Measurements from ENCODE around the gene OVAAL.

Gene OVAAL

DNA sequence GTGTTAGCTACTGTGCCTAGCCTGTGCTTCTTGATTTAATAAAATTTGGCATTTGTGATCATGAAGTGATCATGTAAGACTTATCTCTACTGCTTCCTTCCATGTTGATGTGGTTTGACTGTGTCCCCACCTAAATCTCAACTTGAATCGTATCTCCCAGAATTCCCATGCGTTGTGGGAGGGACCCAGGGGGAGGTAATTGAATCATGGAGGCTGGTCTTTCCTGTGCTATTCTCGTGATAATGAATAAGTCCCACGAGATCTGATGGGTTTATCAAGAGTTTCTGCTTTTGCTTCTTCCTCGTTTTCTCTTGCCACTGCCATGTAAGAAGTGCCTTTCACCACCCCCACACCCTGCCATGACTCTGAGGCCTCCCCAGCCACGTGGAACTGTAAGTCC is at the start of gene OVAAL:
Gene OVAAL (plus strand): TSS at position 301 of the 400 bp plus-strand sequence.
- DNase-seq: no peak

DNA sequence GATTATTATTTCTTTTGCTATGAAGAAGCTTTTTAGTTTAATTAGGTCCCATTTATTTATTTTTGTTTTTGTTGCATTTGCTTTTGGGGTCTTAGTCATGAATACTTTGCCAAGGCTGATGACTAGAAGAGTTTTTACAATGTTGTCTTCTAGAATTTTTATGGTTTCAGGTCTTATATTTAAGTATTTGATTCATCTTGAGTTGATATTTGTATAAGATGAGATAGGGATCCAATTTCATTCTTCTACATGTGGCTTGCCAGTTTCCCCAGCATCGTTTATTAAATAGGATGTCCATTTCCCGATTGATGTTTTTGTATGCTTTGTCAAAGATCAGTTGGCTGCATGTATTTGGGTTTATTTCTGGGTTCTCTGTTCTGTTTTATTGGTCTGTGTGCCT is 47.9 kb upstream of the OVAAL start:
- no peak for DNase-seq

DNA sequence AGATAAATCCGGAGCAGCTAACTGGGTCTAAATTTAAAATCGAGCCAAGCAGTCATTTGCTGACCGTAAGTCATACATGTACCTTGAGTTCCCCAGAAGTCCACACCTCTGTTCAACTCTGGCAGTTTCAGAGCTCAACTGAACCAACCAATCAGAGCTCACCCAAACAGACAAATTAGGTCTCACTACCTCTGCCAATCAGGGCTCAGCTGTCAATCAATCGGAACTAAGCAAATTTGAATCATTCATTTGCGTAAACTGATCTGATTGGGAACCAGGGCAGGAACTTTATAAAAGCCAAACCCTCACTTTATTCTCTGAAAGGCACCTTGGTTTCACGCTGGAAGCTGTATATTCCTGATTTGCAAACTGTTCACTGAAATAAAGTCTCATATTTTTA is 45.2 kb upstream of the OVAAL start:
- DNase-seq: no peak

DNA sequence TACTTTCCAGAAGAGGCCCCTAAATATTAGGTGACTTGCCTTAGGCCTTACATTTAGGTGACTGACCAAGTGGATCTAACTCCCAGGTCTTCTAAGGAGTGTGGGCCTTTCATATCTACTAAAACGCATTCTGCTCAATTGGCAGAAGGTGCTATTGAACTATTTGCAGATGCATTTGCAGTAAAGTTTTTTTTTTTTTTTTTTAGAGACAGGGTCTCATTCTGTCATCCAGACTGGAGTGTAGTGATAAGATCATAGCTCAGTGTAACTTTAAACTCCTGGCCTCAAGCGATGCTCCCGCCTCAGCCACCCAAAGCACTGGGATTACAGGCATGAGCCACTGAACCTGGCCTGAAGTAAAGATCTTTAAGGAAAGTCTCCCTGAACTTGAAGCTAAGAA is 43.4 kb upstream of the OVAAL start:
- DNase-seq: no peak

DNA sequence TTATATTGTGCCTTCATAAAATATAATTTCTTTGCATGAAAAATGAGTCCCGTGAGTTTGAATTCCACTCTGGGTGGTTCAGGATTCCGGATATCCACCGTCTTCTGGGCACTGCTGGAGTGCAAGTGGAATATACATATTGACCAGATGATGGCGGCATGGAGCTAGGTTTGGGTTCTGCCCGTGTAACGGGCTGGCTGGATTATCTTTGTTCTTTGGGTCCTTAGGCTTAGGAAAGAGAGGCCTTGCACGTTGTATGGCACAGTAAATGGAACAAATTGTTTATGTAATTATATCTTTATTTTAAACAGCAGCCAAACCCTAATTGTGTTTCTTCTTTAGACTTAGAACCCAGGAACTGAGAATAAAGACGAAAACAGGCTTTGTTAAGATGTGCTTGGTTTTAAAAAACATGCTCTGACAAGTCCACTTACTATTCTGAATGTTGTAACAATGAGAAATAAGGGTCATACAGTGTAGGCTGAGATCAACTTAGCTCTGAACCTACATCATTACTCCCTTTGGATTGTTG is 42.8 kb upstream of the OVAAL start:
- DNase-seq: peak; percentile 47

DNA sequence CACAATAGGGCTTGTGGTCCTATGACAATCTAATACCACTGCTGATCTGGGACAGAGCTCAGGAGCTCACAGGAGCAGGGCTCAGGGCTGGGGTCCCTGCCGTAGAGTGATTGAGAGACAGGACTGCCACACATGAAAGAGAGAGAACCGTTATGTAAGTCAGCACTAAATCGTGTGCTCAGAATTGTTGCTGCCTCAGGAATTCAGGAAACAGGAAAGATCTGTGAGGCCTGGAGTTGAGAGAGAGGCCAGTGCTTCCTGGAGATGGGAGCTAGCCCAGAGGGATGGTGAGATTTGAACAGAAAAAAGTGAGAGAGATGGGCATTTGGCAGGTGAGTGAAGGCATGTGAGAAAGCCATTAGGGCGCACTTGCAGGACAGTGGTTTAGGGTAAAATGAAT is 38.9 kb upstream of the OVAAL start:
- DNase-seq: no peak

DNA sequence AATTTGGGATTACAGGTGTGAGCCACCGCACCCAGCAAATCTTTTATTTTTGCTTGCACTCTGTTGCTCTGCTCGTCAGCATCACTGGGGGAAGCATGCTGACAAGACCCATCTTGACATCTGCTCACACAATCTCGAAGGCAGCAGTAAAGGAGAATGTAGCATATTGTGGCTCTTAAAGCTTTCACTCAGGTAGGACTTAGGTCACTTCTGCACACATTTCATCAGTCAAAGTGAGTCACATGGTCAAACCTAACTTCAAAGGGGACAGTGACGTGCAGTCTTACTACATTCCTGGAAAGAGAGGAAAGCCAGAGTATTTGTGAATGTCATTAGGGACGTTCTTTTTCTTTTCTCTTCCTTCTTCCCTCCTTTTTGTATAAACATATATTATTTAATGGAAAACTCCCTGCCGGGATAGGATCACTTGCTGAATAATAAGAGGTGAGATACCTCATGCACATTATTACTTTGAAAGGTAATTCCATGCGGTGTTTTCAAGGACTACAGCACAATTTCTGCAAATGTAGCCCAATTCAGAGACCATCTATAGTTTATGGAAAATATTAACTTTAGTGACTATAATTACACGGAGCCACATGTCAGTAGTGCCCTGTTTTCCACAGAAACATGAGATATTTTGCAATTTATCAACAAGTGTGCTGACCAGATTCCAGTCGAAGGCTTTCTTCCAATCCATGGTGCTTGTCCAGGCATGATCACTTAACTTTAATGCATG is 37.1 kb upstream of the OVAAL start:
- no peak for DNase-seq

DNA sequence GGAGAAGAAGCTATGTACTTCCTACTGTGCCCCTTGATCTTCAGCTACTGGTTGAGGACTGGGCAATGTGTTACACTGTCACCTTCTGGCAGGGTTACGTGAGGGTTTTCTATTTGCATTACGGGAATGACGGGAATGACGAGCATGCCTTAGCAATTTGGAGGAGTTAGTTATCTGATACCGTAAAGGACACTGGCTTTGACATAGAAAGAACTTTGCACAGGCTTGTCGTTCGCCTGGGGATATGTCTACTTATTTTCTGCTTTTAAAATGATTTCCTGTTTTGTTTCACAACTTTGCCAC is 36.6 kb upstream of the OVAAL start:
- DNase-seq: no peak

DNA sequence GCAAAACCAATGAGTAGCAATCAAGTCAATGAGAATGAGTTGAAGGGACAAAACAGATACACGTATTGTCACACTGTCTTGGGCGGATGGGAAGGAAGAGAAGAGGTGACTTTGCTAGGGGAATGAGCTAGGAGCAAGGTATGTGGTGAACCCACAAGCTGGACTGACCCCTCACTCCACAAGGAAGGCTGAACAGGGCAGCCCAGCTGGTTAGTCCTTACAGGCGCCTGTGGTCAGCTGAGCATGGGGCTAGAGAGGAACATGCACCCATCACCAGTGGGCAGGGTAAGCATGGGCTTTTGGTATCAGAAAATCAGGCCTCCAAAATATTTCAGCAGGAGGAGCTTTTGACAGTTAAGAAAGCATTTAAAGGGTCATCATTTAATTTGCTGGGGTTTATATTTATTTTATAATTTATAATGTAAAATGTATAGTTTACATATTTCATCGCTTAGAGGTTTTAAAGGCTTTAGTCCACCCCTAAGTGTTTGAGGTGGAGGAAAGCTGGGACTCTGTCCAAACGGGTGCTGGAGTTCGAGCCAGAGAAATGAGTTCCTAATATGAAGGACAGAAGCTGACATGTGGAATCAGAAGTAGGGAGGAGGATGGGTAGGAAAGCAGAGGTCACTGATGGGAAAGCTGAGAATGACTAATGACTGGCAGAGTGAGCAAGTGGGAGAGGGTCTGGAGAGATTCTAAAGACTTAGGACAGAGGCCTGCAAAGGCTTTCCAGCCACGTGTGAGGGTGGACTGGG is 34.4 kb upstream of the OVAAL start:
- DNase-seq: no peak

DNA sequence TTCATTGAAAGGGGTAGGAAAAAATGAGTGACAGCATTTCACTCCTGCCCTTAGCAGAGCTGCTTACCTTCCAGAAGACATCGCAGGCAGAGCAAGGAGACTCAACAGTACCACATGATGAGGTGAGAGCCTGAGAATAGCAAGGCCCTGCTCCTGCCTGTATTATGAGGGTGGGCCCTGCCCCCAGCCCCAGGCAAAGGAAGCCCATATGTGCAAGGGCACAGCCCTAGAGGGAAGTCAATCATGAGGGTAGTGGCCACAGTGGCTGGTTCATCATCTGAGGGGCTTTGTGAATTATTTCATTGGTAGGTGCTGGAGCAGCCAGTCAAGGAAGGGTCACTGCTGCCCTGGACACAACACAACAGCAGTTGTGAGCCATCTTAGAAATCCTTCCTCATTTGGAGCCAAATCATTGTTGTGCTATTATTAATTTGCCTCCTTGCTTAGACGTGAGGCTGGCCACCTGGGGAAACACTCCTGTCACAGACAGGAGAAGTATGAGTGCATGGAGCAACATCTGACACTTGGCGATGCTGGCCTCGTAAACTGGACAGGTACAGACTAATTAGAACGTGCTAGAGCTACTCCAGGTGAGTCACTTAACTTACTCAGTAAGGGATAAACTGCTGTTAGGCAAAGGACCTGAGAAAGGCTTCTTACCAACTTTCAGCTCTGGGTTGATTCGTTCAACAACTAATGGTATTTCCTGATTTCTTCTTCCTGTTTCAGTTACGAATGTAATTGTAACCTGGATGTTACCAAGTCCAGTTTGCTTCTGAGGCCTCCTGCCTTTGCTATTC is 33.6 kb upstream of the OVAAL start:
- no peak for DNase-seq

DNA sequence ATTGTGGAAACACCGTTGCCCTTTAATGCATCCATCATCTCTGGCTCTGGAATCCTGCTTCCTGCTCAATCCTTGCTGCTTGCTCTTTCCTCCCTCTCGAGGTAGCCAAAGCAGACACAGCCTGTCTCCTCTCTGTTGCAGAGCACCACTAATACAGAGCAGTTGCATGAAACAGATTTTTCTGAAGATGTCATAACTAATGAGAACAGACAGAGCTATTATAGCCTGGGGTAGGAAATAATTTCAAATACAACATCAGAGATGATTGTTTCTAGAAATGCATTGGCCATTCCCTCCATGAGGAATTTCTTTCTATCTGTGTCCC is 33.1 kb upstream of the OVAAL start:
- no peak for DNase-seq

DNA sequence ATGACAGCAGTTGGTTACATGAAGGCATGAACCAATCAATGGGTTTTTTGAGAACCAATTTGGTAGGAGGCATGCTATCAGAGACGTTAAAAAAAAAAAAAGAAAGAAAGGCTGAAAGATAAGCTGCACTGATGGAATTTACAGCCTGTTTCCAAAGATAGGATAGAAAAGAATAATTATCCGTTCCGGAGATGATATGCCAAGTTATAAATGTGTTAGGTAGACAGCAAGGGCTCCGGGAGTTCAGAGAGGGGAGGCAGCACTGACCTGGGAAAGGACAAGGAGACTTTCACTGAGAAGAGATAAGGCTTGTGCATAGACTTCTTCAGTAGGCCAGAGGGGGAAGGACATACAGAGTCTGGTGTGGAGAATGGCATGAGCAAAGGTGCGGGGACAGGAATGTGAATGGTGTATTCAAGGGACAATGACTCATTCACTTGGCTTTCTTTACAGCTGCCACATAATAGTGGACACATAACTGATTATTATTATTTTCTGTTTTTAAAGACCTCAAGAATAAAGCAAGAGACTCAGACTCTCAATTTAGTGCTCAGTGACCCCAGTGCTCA is 31.6 kb upstream of the OVAAL start:
- no peak for DNase-seq

DNA sequence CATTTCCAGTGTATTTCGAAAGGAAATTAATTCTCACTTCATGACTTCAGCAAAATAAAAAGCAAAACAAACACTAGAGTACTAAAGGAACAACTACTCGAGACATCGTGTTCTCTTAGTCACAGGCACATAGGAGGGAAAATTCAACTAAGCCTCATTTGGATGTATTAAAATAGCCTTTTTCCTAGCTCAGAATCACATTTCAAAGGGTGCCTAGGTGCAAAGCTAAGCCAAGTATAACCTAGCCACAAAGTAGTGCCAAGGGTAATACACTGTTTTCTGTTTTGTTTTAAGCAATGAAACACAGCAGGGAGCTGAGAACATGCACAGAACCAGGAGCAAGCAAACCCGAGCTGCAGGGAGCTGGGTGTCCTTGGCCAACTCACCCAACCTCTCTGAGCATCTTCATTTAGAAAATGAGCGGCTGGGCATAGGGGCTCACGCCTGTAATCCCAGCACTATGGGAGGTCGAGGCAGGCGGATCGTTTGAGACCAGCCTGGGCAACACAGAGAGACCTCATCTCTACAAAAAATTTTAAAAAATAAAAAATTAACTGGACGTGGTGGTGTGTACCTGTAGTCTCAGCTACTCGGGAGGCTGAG is 29.8 kb upstream of the OVAAL start:
- DNase-seq: no peak

DNA sequence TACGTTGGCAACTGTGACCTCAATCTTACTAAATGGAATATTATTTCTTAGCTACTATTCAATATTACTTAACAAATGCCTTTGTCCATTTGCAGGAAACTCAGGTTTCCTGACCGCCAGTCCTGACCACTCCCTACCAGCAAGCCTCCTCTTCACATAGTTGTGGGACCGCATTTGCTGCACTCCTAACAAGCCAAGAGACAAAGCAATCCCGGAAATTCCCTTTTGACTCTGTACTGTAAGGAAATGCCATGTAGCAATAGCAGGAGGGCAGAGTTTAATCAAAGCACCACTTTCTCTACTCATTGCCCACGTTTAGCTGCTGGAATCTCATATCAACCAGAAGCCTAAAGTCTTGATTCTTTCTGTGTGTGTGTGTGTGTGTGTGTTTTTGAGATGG is 28.3 kb upstream of the OVAAL start:
- no peak for DNase-seq

DNA sequence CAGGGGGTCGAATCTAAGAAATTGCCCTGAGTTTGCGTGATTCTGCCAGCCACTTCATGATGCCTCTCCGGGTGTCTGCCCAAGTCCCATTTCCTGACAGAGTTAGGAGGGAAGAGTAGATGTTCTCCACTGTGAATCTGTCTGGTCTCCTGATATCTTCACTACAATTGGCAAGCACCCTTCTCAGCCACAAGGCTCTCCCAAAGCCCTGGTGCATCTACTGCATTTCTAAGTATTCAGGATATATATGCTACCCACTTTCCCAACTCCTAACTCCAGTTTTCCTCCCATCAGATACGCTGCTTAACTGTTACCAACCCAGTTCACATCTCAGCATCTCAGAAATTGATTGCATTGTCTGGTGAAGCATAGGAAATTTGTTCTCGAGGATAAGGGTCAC is 25.9 kb upstream of the OVAAL start:
- DNase-seq: no peak

DNA sequence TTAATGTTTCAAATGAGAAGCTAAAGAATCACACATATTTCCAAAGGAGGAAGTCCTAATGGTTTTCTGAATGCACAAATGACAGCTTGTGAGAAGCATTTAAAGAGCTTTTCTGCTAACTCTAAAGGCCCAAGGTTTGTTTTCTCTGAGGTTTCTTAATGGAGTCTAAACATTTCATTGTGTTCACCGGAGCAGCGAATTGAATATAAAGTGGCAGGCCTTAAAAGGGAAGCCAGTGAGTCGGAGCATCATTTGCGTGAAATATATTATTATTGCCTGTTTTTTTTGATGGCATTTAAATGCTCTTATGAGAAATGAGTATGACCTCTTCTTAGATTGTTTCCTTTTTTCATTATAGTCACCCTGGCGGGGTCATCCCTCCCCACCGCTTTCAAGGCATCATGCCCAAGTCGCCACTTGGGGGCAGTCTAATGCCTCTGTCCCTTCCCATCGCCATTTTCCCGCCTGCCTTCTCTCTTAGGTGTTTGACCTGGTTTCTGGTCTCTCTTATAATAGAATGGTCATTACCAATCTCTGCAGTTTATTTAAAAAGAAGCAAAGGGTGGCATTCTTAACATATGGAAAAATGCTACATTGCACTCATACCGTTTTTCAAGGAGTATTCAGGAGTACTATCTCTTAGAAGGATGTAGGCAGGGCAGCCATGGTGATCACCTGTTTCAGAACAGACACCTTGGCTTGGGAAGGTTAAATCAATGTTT is 25.3 kb upstream of the OVAAL start:
- DNase-seq: peak; percentile 54

DNA sequence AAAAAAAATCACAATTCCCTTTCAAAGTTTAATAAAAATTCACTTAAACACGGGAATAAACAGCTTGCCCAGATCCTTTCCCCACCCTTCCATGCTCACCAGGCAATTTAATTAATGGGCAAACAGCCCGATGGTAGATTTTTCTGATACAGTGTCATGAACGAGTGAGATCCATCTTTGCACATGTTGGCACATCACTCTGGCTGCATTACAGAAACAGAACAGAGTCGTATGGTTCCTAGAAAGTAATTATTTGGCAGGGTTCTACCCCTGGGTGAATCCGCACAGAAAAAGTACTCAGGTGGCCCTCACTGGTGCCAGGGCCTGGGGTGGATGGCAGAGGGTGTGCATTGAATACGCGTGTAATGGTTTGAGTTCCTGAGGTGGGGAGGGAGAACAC is 24.6 kb upstream of the OVAAL start:
- no peak for DNase-seq

DNA sequence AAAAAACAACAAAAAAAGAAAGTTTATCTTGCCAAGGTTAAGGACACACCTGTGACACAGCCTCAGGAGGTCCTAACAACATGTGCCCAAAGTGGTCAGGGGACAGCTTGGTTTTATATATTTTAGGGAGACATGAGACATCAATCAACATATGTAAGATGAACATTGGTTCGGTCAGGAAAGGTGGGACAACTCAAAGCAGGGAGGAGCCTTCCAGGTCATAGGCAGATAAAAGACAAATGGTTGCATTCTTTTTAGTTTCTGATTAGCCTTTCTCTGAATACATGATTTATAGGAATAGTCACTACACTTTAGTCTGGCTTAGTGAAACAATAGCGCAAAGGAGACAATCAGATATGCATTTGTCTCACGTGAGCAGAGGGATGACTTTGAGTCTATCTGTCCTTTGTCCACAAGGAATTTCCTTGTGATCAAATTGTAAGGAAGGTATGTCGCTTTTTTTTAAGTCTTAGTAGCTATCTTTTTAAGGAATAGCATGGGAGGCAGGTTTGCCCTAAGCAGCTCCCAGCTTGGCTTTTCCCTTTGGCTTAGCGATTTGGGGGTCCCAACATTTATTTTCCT is 23.3 kb upstream of the OVAAL start:
- no peak for DNase-seq

DNA sequence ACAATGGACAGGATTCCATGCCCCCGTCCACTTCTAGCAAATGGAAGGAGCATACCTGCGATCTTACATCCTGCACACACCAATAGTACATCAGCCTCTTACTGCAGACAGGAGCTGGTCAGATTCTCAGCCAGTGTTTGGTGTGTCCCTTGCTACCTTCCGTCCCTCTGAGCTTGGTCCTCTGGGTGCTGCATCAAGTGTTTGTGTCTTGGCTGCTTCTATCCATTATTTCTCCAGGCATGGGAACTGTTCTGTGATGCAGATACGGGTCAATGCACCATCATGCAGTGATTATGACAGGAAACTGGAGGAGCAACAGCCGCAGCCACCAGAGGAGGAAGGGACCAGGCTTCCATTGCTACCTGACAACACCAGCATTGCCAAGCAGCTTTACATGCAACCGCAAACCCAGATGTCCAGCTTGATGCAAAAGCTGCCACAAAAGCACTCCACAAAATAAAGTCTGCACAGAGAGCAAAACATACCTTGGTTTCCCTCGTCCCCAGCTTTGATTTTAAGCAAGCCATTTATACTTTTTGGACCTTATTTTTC is 21.9 kb upstream of the OVAAL start:
- DNase-seq: no peak

DNA sequence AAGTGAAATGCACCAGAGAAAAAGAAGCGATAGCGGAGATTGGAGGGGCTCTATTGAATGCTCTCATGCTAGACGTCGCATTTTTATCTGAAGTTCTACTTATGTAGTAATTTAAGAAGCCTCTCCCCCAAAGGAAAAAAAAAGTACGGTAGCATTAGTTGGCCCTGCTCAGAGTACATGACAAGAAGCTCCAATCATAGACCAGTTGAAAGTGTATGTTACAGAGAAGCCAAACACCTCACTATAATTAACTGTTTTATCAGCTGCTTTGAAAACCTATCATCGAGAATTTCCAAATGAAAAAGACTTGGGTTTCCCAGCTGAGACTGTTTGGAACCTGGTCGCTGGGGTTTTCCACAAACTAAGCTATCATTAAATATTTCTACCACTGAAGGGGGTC is 19.6 kb upstream of the OVAAL start:
- no peak for DNase-seq

DNA sequence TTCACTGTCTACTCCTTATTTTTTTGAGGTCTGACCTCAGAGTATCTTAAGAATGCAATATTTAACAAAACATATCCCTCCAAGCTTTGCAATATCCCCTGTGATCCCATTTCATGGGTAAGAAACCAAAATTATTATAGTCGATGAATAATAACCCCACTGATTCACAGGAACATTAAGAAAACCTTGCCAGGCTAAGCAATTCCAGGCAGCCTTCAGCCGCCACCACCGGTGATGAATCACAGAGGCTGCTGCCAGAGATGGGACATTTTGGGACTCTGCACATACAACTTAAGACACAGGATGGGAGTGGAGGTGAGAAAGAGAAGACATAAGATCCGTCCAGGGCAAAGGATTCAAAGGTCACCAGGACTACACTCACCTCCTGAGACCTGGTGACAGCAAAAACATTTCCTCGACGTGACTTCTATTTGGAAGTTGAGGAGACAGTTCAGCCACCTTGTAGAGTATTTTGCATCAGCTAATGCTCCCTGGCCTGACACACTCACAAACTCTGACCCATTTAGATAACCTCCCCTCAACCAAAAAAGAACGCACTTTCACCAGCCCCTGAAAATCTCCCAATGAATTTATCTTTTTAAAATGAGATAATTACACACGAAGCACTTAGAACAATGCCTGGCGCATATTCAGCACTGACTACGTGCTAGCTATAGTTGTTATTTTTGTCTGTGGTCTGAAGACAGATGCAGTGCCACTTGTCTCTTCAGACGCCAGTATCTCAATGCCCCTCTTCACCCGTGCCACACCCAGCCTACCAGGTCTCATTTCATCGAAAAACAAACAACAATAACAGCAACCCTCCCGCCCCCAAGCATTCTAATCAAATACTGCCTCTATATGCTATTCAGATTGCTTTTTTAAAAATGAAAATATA is 17.8 kb upstream of the OVAAL start:
- DNase-seq: no peak

Measured in activated CD8-positive, alpha-beta memory T cell treated with anti-CD3 and anti-CD28 coated beads, Interleukin-2, amount 50 U/mL, for 4 hours (primary cell).